HL-60 (cell line): ENCODE results near the gene PPP2R3A.

Experiments
- DNase-seq, 2 experiments: peaks; one replicate each; pipeline ENCODE4 v3.0.0-alpha.2; 2010 to 2020; ENCODE audit warnings: low read depth in 1 of 2, low spot score in 1 of 2
- H3K27ac ChIP-seq: fragments of 250-450 bp; sonication (Bioruptor Pico); replicated peaks from 2 replicates; pipeline ENCODE4 v1.5.1; 2020; ENCODE audit warnings: mild to moderate bottlenecking, moderate library complexity
- H3K27me3 ChIP-seq: fragments of 250-450 bp; sonication (Bioruptor Pico); 2 replicates; pipeline ENCODE4 v1.5.1; 2021; ENCODE audit warnings: mild to moderate bottlenecking, moderate library complexity; ENCODE audit not compliant: insufficient read depth, poor library complexity, severe bottlenecking
- H3K4me3 ChIP-seq: replicated peaks from 2 replicates; pipeline ENCODE4 v1.5.1; 2011; ENCODE audit warnings: mild to moderate bottlenecking, control low read depth, low read length; ENCODE audit not compliant: insufficient read depth
- CTCF ChIP-seq: IDR thresholded peaks from one replicate; pipeline ENCODE4 v1.5.1; 2011; ENCODE audit warnings: low read length, control low read depth, inconsistent platforms; ENCODE audit not compliant: insufficient read depth
- GABPA ChIP-seq: IDR thresholded peaks from 2 replicates; pipeline ENCODE4 v1.6.1; 2012; ENCODE audit warnings: low read depth
- POLR2AphosphoS5 ChIP-seq: IDR thresholded peaks from 2 replicates; pipeline ENCODE4 v1.6.1; 2012; ENCODE audit warnings: low read depth
- REST ChIP-seq: IDR thresholded peaks from 2 replicates; pipeline ENCODE4 v1.6.1; 2012; ENCODE audit warnings: low read depth; ENCODE audit not compliant: insufficient replicate concordance
- SPI1 ChIP-seq: IDR thresholded peaks from 2 replicates; pipeline ENCODE4 v1.6.1; 2012; ENCODE audit warnings: low read depth, mild to moderate bottlenecking, borderline replicate concordance

The PPP2R3A gene

DNA sequence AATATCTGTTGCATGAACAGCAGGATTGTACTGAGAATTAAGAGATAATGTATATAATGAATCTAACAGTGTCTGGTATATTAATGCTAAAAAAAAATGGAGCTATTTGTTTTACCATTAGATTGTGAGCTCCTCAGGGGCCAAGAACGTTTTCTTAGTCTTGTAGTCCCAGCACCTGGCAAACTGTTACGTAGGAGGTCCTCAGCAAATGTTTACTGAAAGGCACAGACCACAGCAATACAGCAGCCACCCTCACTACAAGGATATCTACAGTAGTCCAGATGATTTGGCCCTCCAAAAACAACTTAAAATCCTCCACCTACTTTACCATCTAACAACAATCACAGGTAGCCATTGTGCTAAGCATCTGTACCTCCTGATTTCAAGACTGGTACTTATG lies 170.9 kb downstream of the PPP2R3A start:
- no peaks in the 10 kb centered on the region for H3K27me3 ChIP-seq
- no peak overlapping the region for H3K4me3 ChIP-seq
- no peak overlapping the region for H3K27ac ChIP-seq
- no peak for TF ChIP-seq REST
- no peak for TF ChIP-seq POLR2AphosphoS5
- no peak for TF ChIP-seq SPI1
- no peak for TF ChIP-seq GABPA
- TF ChIP-seq CTCF = no peak
- no peak for DNase-seq

GRCh38 chr3:136141291-136141785 lies 175.8 kb downstream of the PPP2R3A start:
- Histone ChIP-seq H3K27me3 (no peaks in the 10 kb centered on the region), H3K27ac (no peak overlapping the region), H3K4me3 (no peak overlapping the region)
- no peak for DNase-seq
- no peak for TF ChIP-seq SPI1
- TF ChIP-seq GABPA = no peak
- TF ChIP-seq POLR2AphosphoS5 = no peak
- TF ChIP-seq CTCF = no peak
- TF ChIP-seq REST = no peak

- Histone ChIP-seq H3K27me3 (no peaks in the 10 kb centered on the region), H3K27ac (no peak overlapping the region), H3K4me3 (no peak overlapping the region)
- DNase-seq = no peak
- TF ChIP-seq CTCF = no peak
- no peak for TF ChIP-seq REST
- no peak for TF ChIP-seq GABPA
- no peak for TF ChIP-seq SPI1
- no peak for TF ChIP-seq POLR2AphosphoS5
Measured at GRCh38 chr3:136141891-136142290, 176.4 kb downstream of the PPP2R3A start.
